Measurements from ENCODE around the gene FCER1G. TPM values are rescaled to one million over a fixed set of nuclear protein-coding genes. Genes with fewer than 3 reads are reported as not detected.

Gene FCER1G
- 2.6 TPM in 1 of 2 replicates, not detected in the other for total RNA-seq (2014; rRNA removed; shearing (Covaris generic))
- 2.8 and 3.2 TPM in 2 replicates for polyA plus RNA-seq (2015; cell fraction: cytosol; rRNA removed)
- not detected in 2 replicates for polyA plus RNA-seq (2015; cell fraction: nucleus; rRNA removed)

GRCh38 chr1:161215076-161215475 lies at the start of gene FCER1G:
Gene FCER1G (plus strand): TSS chr1:161215295. CDS start chr1:161215322, 27 bp downstream.
- in situ Hi-C loops (cut with HindIII; ENCODE audit: low pct_unique_long_range_greater_than_20kb, low sequenced_read_pairs) = loop anchor here (25.0 kb wide), 1 partner anchor 172 kb away; no protein-coding TSS in a partner anchor

GRCh38 chr1:161165742-161166668 lies 49.1 kb upstream of the FCER1G start, which contains the start of gene PPOX:
Gene PPOX (plus strand): TSS chr1:161166426. CDS start chr1:161166848, 422 bp downstream.
- peak; percentile 98 for DNase-seq (ENCODE audit: low read depth, low spot score)
- in situ Hi-C loops (cut with HindIII; ENCODE audit: low pct_unique_long_range_greater_than_20kb, low sequenced_read_pairs) = no loop called here

More at GRCh38 chr1:161215076-161215475, at the start of gene FCER1G:
- no peak for DNase-seq (ENCODE audit: low read depth, low spot score)

- no peak for DNase-seq (ENCODE audit: low read depth, low spot score)
- in situ Hi-C loops (cut with HindIII; ENCODE audit: low pct_unique_long_range_greater_than_20kb, low sequenced_read_pairs) = no loop called here
These were observed 48.2 kb upstream of the FCER1G start for GRCh38 chr1:161166669-161167548.

- DNase-seq (ENCODE audit: low read depth, low spot score) = no peak
- in situ Hi-C loops (cut with HindIII; ENCODE audit: low pct_unique_long_range_greater_than_20kb, low sequenced_read_pairs) = no loop called here
These were observed 46.2 kb upstream of the FCER1G start for GRCh38 chr1:161168906-161169305.

- in situ Hi-C loops (cut with HindIII; ENCODE audit: low pct_unique_long_range_greater_than_20kb, low sequenced_read_pairs) = no loop called here
- DNase-seq (ENCODE audit: low read depth, low spot score) = no peak
These were observed 43.9 kb upstream of the FCER1G start for GRCh38 chr1:161171191-161171590.

GRCh38 chr1:161171696-161172095 lies 43.4 kb upstream of the FCER1G start:
- no peak for DNase-seq (ENCODE audit: low read depth, low spot score)
- in situ Hi-C loops (cut with HindIII; ENCODE audit: low pct_unique_long_range_greater_than_20kb, low sequenced_read_pairs) = no loop called here

GRCh38 chr1:161172349-161172748 lies 42.7 kb upstream of the FCER1G start:
- in situ Hi-C loops (cut with HindIII; ENCODE audit: low pct_unique_long_range_greater_than_20kb, low sequenced_read_pairs) = no loop called here
- DNase-seq (ENCODE audit: low read depth, low spot score) = no peak

GRCh38 chr1:161172776-161173376 lies 42.2 kb upstream of the FCER1G start:
- no peak for DNase-seq (ENCODE audit: low read depth, low spot score)
- in situ Hi-C loops (cut with HindIII; ENCODE audit: low pct_unique_long_range_greater_than_20kb, low sequenced_read_pairs) = no loop called here

GRCh38 chr1:161173711-161174110 lies 41.4 kb upstream of the FCER1G start:
- DNase-seq (ENCODE audit: low read depth, low spot score) = no peak
- in situ Hi-C loops (cut with HindIII; ENCODE audit: low pct_unique_long_range_greater_than_20kb, low sequenced_read_pairs) = no loop called here

- in situ Hi-C loops (cut with HindIII; ENCODE audit: low pct_unique_long_range_greater_than_20kb, low sequenced_read_pairs) = no loop called here
- no peak for DNase-seq (ENCODE audit: low read depth, low spot score)
These were observed 40.2 kb upstream of the FCER1G start for GRCh38 chr1:161174911-161175310.

- in situ Hi-C loops (cut with HindIII; ENCODE audit: low pct_unique_long_range_greater_than_20kb, low sequenced_read_pairs) = no loop called here
- no peak for DNase-seq (ENCODE audit: low read depth, low spot score)
These were observed 39.2 kb upstream of the FCER1G start for GRCh38 chr1:161175771-161176453.

- no peak for DNase-seq (ENCODE audit: low read depth, low spot score)
- in situ Hi-C loops (cut with HindIII; ENCODE audit: low pct_unique_long_range_greater_than_20kb, low sequenced_read_pairs) = no loop called here
These were observed 38.5 kb upstream of the FCER1G start for GRCh38 chr1:161176468-161177111.

- peak; percentile 73 for DNase-seq (ENCODE audit: low read depth, low spot score)
- in situ Hi-C loops (cut with HindIII; ENCODE audit: low pct_unique_long_range_greater_than_20kb, low sequenced_read_pairs) = no loop called here
These were observed 37.8 kb upstream of the FCER1G start, which contains the start of gene B4GALT3 for GRCh38 chr1:161177112-161177935. Gene B4GALT3 (minus strand): TSS chr1:161177507. CDS start chr1:161176060, 1,447 bp downstream.

GRCh38 chr1:161177936-161178244 lies 37.2 kb upstream of the FCER1G start:
- DNase-seq (ENCODE audit: low read depth, low spot score) = no peak
- in situ Hi-C loops (cut with HindIII; ENCODE audit: low pct_unique_long_range_greater_than_20kb, low sequenced_read_pairs) = no loop called here

- no peak for DNase-seq (ENCODE audit: low read depth, low spot score)
- in situ Hi-C loops (cut with HindIII; ENCODE audit: low pct_unique_long_range_greater_than_20kb, low sequenced_read_pairs) = no loop called here
These were observed 35.4 kb upstream of the FCER1G start for GRCh38 chr1:161179698-161180097.

- in situ Hi-C loops (cut with HindIII; ENCODE audit: low pct_unique_long_range_greater_than_20kb, low sequenced_read_pairs) = no loop called here
- peak; percentile 62 for DNase-seq (ENCODE audit: low read depth, low spot score)
These were observed 34.5 kb upstream of the FCER1G start for GRCh38 chr1:161180639-161181038.
